AG09309 (cell line): Measurements from ENCODE around the gene CCDC93.

Experiments used
- DNase-seq: peaks from one replicate; pipeline ENCODE4 v3.0.0-alpha.2; 2010; ENCODE audit warnings: low read depth
- H3K4me3 ChIP-seq: 2 replicates; pipeline ENCODE4 v1.5.1; 2011; ENCODE audit warnings: mild to moderate bottlenecking, low read depth, low read length, moderate library complexity; ENCODE audit not compliant: control insufficient read depth
- TF ChIP-seq, protein P1 (sequence below): IDR thresholded peaks from 2 replicates; pipeline ENCODE4 v1.5.1; 2011; ENCODE audit warnings: mild to moderate bottlenecking, low read depth, low read length, inconsistent platforms; ENCODE audit not compliant: insufficient read depth, control insufficient read depth; ENCODE audit errors: missing control alignments

CCDC93 gene

DNA sequence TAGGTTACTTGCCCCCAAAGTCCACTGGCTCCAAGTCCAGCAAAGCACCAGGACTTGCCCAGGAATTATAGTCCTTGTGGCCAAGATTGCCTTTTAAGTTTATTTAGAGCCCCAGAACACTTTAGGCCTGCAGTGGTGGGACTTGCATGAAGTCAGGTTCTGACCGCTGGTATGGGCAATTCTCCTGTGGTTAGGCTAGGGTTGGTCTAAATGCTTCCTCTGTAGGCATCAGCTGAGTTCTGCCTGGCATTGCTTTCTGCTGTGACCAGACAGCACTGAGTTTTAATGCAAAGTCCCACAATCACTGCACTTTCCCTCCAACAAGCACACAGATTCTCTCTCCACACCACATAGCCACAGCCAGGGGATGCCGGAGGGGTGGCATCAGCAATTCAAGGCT is 134.9 kb downstream of the CCDC93 start:
- H3K4me3 ChIP-seq = no peak overlapping the region
- no peak for DNase-seq
- TF ChIP-seq, protein P1, sequence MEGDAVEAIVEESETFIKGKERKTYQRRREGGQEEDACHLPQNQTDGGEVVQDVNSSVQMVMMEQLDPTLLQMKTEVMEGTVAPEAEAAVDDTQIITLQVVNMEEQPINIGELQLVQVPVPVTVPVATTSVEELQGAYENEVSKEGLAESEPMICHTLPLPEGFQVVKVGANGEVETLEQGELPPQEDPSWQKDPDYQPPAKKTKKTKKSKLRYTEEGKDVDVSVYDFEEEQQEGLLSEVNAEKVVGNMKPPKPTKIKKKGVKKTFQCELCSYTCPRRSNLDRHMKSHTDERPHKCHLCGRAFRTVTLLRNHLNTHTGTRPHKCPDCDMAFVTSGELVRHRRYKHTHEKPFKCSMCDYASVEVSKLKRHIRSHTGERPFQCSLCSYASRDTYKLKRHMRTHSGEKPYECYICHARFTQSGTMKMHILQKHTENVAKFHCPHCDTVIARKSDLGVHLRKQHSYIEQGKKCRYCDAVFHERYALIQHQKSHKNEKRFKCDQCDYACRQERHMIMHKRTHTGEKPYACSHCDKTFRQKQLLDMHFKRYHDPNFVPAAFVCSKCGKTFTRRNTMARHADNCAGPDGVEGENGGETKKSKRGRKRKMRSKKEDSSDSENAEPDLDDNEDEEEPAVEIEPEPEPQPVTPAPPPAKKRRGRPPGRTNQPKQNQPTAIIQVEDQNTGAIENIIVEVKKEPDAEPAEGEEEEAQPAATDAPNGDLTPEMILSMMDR = no peak

DNA sequence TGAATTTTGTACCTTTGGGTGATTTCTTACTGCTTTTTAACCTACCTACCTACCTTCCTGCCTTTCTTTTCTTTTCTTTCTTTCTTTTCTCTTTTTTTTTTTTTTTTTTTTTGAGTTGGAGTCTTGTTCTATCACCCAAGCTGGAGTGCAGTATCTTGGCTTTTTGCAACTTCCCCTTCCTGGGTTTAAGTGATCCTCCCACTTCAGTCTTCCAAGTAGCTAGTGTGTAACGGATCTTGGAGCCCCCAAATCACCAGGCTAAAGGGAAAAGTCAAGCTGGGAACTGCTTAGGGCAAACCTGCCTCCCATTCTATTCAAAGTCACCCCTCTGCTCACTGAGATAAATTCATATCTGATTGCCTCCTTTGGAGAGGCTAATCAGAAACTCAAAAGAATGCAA is 138.1 kb downstream of the CCDC93 start:
- TF ChIP-seq, protein P1 = no peak
- no peak overlapping the region for H3K4me3 ChIP-seq
- no peak for DNase-seq
